Stimulated activated CD4-positive, alpha-beta T cell treated with anti-CD3 and anti-CD28 coated beads, Interleukin-4, amount 100 ng/mL, for 24 hours (primary cell): ENCODE data around the gene CDK5RAP1.
"Not testable (repeated sequence)": the region's sequence is repeated elsewhere in the genome, so short reads cannot be mapped to it uniquely, and the experiment has no call there.

Experiments used
- DNase-seq: peaks from one replicate; pipeline ENCODE4 v3.0.0-alpha.2; 2020

CDK5RAP1 gene

GRCh38 chr20:33419140-33419974 is 18.0 kb upstream of the CDK5RAP1 start:
- no peak for DNase-seq

- no peak for DNase-seq
Observed at GRCh38 chr20:33418033-33418432, 16.7 kb upstream of the CDK5RAP1 start.

GRCh38 chr20:33415948-33416347 is 14.6 kb upstream of the CDK5RAP1 start:
- no peak for DNase-seq

- DNase-seq = no peak
Observed at GRCh38 chr20:33412484-33412838, 11.1 kb upstream of the CDK5RAP1 start.

GRCh38 chr20:33411711-33412483 is 10.6 kb upstream of the CDK5RAP1 start:
- no peak for DNase-seq

GRCh38 chr20:33411242-33411641 is 9.9 kb upstream of the CDK5RAP1 start:
- no peak for DNase-seq

GRCh38 chr20:33410081-33410742 is 8.9 kb upstream of the CDK5RAP1 start:
- no peak for DNase-seq

- DNase-seq = no peak
Observed at GRCh38 chr20:33408716-33409654, 7.7 kb upstream of the CDK5RAP1 start.

- no peak for DNase-seq
Observed at GRCh38 chr20:33408313-33408712, 7.0 kb upstream of the CDK5RAP1 start.

- DNase-seq = no peak
Observed at GRCh38 chr20:33407796-33408195, 6.5 kb upstream of the CDK5RAP1 start.

- DNase-seq = no peak
Observed at GRCh38 chr20:33407251-33407650, 5.9 kb upstream of the CDK5RAP1 start.

- DNase-seq = no peak
Observed at GRCh38 chr20:33404281-33404680, 3.0 kb upstream of the CDK5RAP1 start.

- DNase-seq = no peak
Observed at GRCh38 chr20:33401921-33402369, 626 bp upstream of the CDK5RAP1 start.

- DNase-seq = no peak
Observed at GRCh38 chr20:33400812-33401183, 521 bp downstream of the CDK5RAP1 start.

GRCh38 chr20:33399924-33400323 is 1.4 kb downstream of the CDK5RAP1 start:
- DNase-seq = no peak

GRCh38 chr20:33394718-33395117 is 6.6 kb downstream of the CDK5RAP1 start:
- DNase-seq = no peak

- no peak for DNase-seq
Observed at GRCh38 chr20:33393609-33394008, 7.7 kb downstream of the CDK5RAP1 start.

GRCh38 chr20:33391722-33392415 is 9.4 kb downstream of the CDK5RAP1 start:
- no peak for DNase-seq

GRCh38 chr20:33389326-33389725 is 12.0 kb downstream of the CDK5RAP1 start:
- not testable (repeated sequence) for DNase-seq

- no peak for DNase-seq
Observed at GRCh38 chr20:33388268-33388667, 13.1 kb downstream of the CDK5RAP1 start.

GRCh38 chr20:33387177-33387576 is 14.1 kb downstream of the CDK5RAP1 start:
- no peak for DNase-seq

- DNase-seq = no peak
Observed at GRCh38 chr20:33386673-33387072, 14.6 kb downstream of the CDK5RAP1 start.
